Endothelial cell of umbilical vein (primary cell): ENCODE results near the gene CCDC120. TPM values are rescaled to one million over a fixed set of nuclear protein-coding genes. Genes with fewer than 3 reads are reported as not detected.

Experiments
- BruUV-seq: library from RNA; stranded (reverse); fragments of 400-500 nt; replicated peaks from 2 replicates; lab custom pipeline; 2021; lab: Mats Ljungman, UMichigan
- CTCF ChIA-PET: fragments of 300-600, 350-600 bp; sonication (Branson Sonifier 250); formaldehyde crosslinking; loops from one replicate; lab custom pipeline; 2021; ENCODE audit warnings: antibody characterized with exemption, inconsistent platforms; lab: Charles Lee
- POLR2A ChIA-PET: fragments of 300-600, 350-600 bp; sonication (Branson Sonifier 250); formaldehyde crosslinking; loops from one replicate; lab custom pipeline; 2021; ENCODE audit warnings: antibody characterized with exemption, inconsistent platforms; lab: Charles Lee
- DNase-seq: peaks from one replicate; pipeline ENCODE4 v3.0.0-alpha.2; 2011; ENCODE audit warnings: low read depth, low spot score
- FAIRE-seq: peaks from 2 replicates; lab custom pipeline; 2011; peaks lifted over from hg19 to GRCh38; lab: Jason Lieb, UNC
- H2AFZ ChIP-seq: 2 replicates; pipeline ENCODE4 v1.6.0; 2012; ENCODE audit warnings: low read depth, low read length, control low read depth, inconsistent platforms
- H3K27ac ChIP-seq: 2 replicates; pipeline ENCODE4 v1.5.1; 2011; ENCODE audit warnings: low read depth, mild to moderate bottlenecking, control low read depth, low read length, moderate library complexity; ENCODE audit not compliant: insufficient read depth
- H3K27me3 ChIP-seq, 2 experiments: 2 replicates each; pipeline versions ENCODE4 v1.6.0 to v1.6.1; 2011; ENCODE audit warnings: low read length in 2 of 2, mixed read lengths in 1 of 2; ENCODE audit not compliant: control insufficient read depth in 2 of 2, insufficient read depth in 2 of 2
- H3K36me3 ChIP-seq, 2 experiments: 2 replicates in 1 of 2; 3 replicates in 1 of 2; pipeline ENCODE4 v1.5.1; 2011; ENCODE audit warnings: low read length in 2 of 2, mild to moderate bottlenecking in 1 of 2, moderate library complexity in 1 of 2; ENCODE audit not compliant: control insufficient read depth in 2 of 2, insufficient read depth in 2 of 2; ENCODE audit errors: extremely low read depth in 1 of 2
- H3K4me1 ChIP-seq: 3 replicates; pipeline ENCODE4 v1.5.1; 2011; ENCODE audit warnings: mild to moderate bottlenecking, low read length; ENCODE audit not compliant: control insufficient read depth, insufficient read depth; ENCODE audit errors: extremely low read depth
- H3K4me2 ChIP-seq: 2 replicates; pipeline ENCODE4 v1.6.1; 2011; ENCODE audit warnings: low read length, control low read depth, mixed read lengths; ENCODE audit not compliant: insufficient read depth
- H3K4me3 ChIP-seq, 3 experiments: fragments of 200-600 bp in 1 of 3; sonication (generic), shearing (Covaris generic) in 1 of 3; replicated peaks in 1 of 3; 2 replicates each; pipeline ENCODE4 v1.5.1; 2011 to 2016; ENCODE audit warnings: control low read depth in 3 of 3, low read length in 3 of 3, mild to moderate bottlenecking in 2 of 3, inconsistent platforms in 1 of 3, low read depth in 1 of 3, moderate library complexity in 1 of 3; ENCODE audit not compliant: insufficient read depth in 1 of 3
- H3K79me2 ChIP-seq: 2 replicates; pipeline ENCODE4 v1.6.0; 2012; ENCODE audit warnings: low read length, inconsistent platforms; ENCODE audit not compliant: control insufficient read depth, insufficient read depth
- H3K9ac ChIP-seq: replicated peaks from 2 replicates; pipeline ENCODE3; 2011; ENCODE audit warnings: low read length, control low read depth; ENCODE audit not compliant: insufficient read depth; ENCODE audit errors: extremely low read depth
- H3K9me1 ChIP-seq: replicated peaks from 3 replicates; pipeline ENCODE4 v1.6.0; 2011; ENCODE audit warnings: mild to moderate bottlenecking, low read length; ENCODE audit not compliant: control insufficient read depth, insufficient read depth; ENCODE audit errors: extremely low read depth
- H3K9me3 ChIP-seq: replicated peaks from 2 replicates; pipeline ENCODE4 v1.5.1; 2012; ENCODE audit warnings: low read length, inconsistent platforms; ENCODE audit not compliant: control insufficient read depth, insufficient read depth
- H4K20me1 ChIP-seq: replicated peaks from 2 replicates; pipeline ENCODE3; 2011; ENCODE audit warnings: mild to moderate bottlenecking, low read length; ENCODE audit not compliant: control insufficient read depth, insufficient read depth; ENCODE audit errors: extremely low read depth
- CTCF ChIP-seq, 2 donors: IDR thresholded peaks; 1 replicate in 1 of 2; 2 replicates in 1 of 2; pipeline ENCODE4 v1.5.1; 2011; ENCODE audit warnings: low read length in 2 of 2, mild to moderate bottlenecking in 2 of 2, moderate library complexity in 2 of 2, control low read depth in 1 of 2, inconsistent platforms in 1 of 2, low read depth in 1 of 2; ENCODE audit not compliant: insufficient read depth in 1 of 2; ENCODE audit errors: extremely low read depth in 1 of 2
- FOS ChIP-seq: IDR thresholded peaks from 2 replicates; pipeline ENCODE4 v1.6.1; 2011; ENCODE audit warnings: mild to moderate bottlenecking, low read length, moderate library complexity, borderline replicate concordance; ENCODE audit not compliant: insufficient read depth
- GATA2 ChIP-seq: IDR thresholded peaks from 2 replicates; pipeline ENCODE4 v1.7.0; 2011; ENCODE audit warnings: low read depth, mild to moderate bottlenecking, moderate library complexity, mixed read lengths, low read length; ENCODE audit not compliant: insufficient read length, insufficient read depth
- JUN ChIP-seq: IDR thresholded peaks from 2 replicates; pipeline ENCODE4 v1.6.1; 2011; ENCODE audit warnings: borderline replicate concordance, low read depth; ENCODE audit not compliant: insufficient read length, insufficient read depth
- MAX ChIP-seq: IDR thresholded peaks from 2 replicates; pipeline ENCODE4 v1.6.1; 2011; ENCODE audit not compliant: insufficient read depth, insufficient read length
- POLR2A ChIP-seq: IDR thresholded peaks from 2 replicates; pipeline ENCODE4 v1.6.1; 2012; ENCODE audit warnings: low read depth, mild to moderate bottlenecking, control low read depth, low read length
- POLR2AphosphoS5 ChIP-seq: IDR thresholded peaks from 2 replicates; pipeline ENCODE4 v1.6.1; 2012; ENCODE audit warnings: low read depth, mild to moderate bottlenecking, control low read depth, low read length, moderate library complexity; ENCODE audit not compliant: insufficient read depth
- dilution Hi-C: fragments of 300-500 bp; cut with MboI; formaldehyde crosslinking; loops from one replicate; pipeline ENCODE4 v1.15.0; 2019; ENCODE audit warnings: low sequenced_read_pairs; ENCODE audit not compliant: extremely low pct_ligation_motif_present
- intact Hi-C: fragments of 100-400 bp; cut with micrococcal nuclease; formaldehyde crosslinking; loops from one replicate; pipeline ENCODE4 v1.10.0; 2022
- polyA plus RNA-seq, 4 experiments: library from polyadenylated mRNA; depleted of rRNA in 3 of 4; stranded (reverse) in 3 of 4; unstranded in 1 of 4; fragments of >200 nt; gene quantifications; 2 replicates each; pipeline versions ENCODE4 v1.2.1 to v1.2.3, GENCODE V29; 2011 to 2012; ENCODE audit warnings: missing spikeins in 1 of 4
- total RNA-seq: library from RNA; stranded (reverse); gene quantifications from 2 replicates; pipeline ENCODE4 v1.2.3, GENCODE V29; 2021

The CCDC120 gene
- total and polyA plus RNA-seq, 2 donors (not counting 3 experiments of a cell fraction or from before 2014, with no cell fraction given) = 2.8 to 5.7 TPM

- Histone ChIP-seq H3K27ac (no peak overlapping the region), H2AFZ (no peak overlapping the region), H3K4me3 (no peak overlapping the region), H3K27me3 (no peaks in the 10 kb centered on the region), H3K36me3 (no peaks in the 10 kb centered on the region), H4K20me1 (no peaks in the 10 kb centered on the region), H3K9me3 (no peaks in the 10 kb centered on the region), H3K9ac (no peak overlapping the region), H3K79me2 (no peaks in the 10 kb centered on the region), H3K9me1 (no peaks in the 10 kb centered on the region), H3K4me2 (no peak overlapping the region), H3K4me1 (peaks cover 2% of the 10 kb centered on the region)
- intact Hi-C loops (no loop called here), dilution Hi-C loops (no loop called here)
- TF ChIP-seq FOS = no peak
- no peak for TF ChIP-seq CTCF (IDR thresholded peaks at IDR 0.05; ENCODE audit: extremely low read depth in 1 of 2, insufficient read depth in 1 of 2, low read depth in 1 of 2, low read length in 2 of 2)
- TF ChIP-seq POLR2A = no peak
- no TSS peak for BruUV-seq
- DNase-seq = no peak
- CTCF ChIA-PET = no interaction called here
- FAIRE-seq = no peak
- POLR2A ChIA-PET = no interaction called here
These were observed 23.6 kb downstream of the CCDC120 start for GRCh38 chrX:49082271-49082871.

GRCh38 chrX:49089553-49089952, 30.8 kb downstream of the CCDC120 start:
- ChIA-PET CTCF (interaction anchor here (1.0 kb wide), 1 partner anchor 11 kb away, joined by 4 read pairs; no protein-coding TSS in a partner anchor), POLR2A (no interaction called here)
- H3K9me3 ChIP-seq = no peaks in the 10 kb centered on the region

More at GRCh38 chrX:49089553-49089952, 30.8 kb downstream of the CCDC120 start:
- no peaks in the 10 kb centered on the region for H3K36me3 ChIP-seq
- H3K9me1 ChIP-seq = no peaks in the 10 kb centered on the region
- dilution Hi-C loops = no loop called here
- H3K4me3 ChIP-seq = no peak overlapping the region
- TF ChIP-seq GATA2 (no peak), MAX (no peak), POLR2A (no peak), POLR2AphosphoS5 (no peak), JUN (no peak)
- no peak overlapping the region for H3K9ac ChIP-seq
- no TSS peak for BruUV-seq
- H3K4me1 ChIP-seq = no peaks in the 10 kb centered on the region
- DNase-seq = no peak
- H3K27me3 ChIP-seq = no peaks in the 10 kb centered on the region
- no peaks in the 10 kb centered on the region for H4K20me1 ChIP-seq
- H2AFZ ChIP-seq = no peak overlapping the region
- no peak for FAIRE-seq
- H3K27ac ChIP-seq = no peak overlapping the region
- no peak overlapping the region for H3K4me2 ChIP-seq
- no peaks in the 10 kb centered on the region for H3K79me2 ChIP-seq
- intact Hi-C loops = no loop called here
